Measurements from ENCODE around the gene PTPRD.

GRCh38 chr9:8417341-8417740 lies 2195.5 kb downstream of the PTPRD start:
- TF ChIP-seq CTCF (IDR thresholded peaks at IDR 0.05; ENCODE audit: insufficient read depth, low read length, poor library complexity, severe bottlenecking): no peak
- TF ChIP-seq EZH2phosphoT487 (conservative IDR thresholded peaks at IDR 0.05; ENCODE audit: low read length): no peak
